Neuron (in vitro differentiated cells): ENCODE results near the gene SERPINB6.

Experiments
- H2AFZ ChIP-seq: one replicate; pipeline ENCODE4 v1.6.1; 2013; ENCODE audit warnings: low read depth, mild to moderate bottlenecking, inconsistent platforms, low read length, moderate library complexity
- H3K27me3 ChIP-seq: one replicate; pipeline ENCODE4 v1.6.1; 2013; ENCODE audit warnings: low read length; ENCODE audit not compliant: insufficient read depth
- H3K36me3 ChIP-seq: one replicate; pipeline ENCODE4 v1.6.1; 2013; ENCODE audit warnings: low read length; ENCODE audit not compliant: insufficient read depth
- H3K4me1 ChIP-seq: one replicate; pipeline ENCODE4 v1.6.1; 2013; ENCODE audit warnings: low read length; ENCODE audit not compliant: insufficient read depth
- H3K4me3 ChIP-seq: 2 replicates; pipeline ENCODE4 v1.5.1; 2013; ENCODE audit warnings: mild to moderate bottlenecking, low read length, moderate library complexity
- H3K9me3 ChIP-seq: one replicate; pipeline ENCODE4 v1.6.1; 2013; ENCODE audit warnings: low read length

Gene SERPINB6

DNA sequence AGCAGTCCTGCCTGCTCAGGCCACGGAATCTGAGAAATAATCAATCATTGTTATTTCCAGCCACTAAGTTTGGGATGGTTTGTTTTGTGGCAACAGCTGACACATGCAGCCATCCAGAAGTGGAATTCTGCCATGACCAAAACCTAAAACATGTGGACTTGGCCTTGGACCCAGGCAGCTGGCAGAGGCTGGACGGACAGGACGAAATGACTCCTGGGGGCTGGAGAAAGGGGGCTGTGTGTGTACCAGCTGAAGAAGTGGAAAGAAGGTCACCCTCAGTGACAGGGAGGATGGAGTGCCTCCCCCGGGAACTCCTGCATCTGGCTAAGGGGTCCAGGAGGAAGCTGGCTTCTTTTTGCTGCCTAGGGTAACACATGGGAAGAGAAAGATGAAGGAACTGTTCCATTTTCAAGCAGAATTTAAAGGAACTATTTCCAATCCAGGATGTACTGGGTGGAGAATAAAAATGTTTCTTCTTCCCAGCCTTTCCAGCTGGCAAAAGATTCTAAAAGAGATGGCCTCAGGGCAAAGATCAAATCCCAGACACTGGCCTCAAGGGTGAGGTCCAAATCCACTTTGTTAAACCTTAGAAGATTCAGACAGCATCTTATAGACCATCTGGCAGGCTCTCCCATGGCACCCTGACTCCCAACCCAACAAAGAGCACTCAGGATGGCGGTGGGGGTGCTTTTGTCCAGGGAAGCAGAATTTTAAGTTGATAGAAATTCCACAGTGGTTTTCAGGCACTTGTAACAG, 14.3 kb downstream of the SERPINB6 start:
- no peaks in the 10 kb centered on the region for H3K27me3 ChIP-seq
- no peak overlapping the region for H2AFZ ChIP-seq

DNA sequence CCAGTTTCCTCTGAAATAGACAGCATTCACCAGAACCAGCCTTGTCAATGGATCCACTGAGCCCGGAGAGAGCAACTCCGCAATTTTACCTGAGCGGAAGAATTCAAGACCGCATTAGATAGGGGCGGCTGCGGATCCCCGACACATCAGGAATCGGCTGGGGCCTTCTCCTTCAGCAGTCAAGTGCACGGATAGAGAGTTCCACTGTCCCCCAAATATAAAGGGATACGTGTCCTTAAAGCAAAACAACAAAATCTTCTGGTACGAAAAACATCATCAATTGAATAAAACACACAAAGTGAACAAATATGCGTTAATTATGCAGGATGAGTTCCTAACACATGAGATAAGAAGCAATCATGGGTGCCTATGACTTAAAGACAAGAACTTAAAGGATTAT, 18.3 kb downstream of the SERPINB6 start:
- Histone ChIP-seq H3K36me3 (no peaks in the 10 kb centered on the region), H3K9me3 (peaks cover 3% of the 10 kb centered on the region), H3K4me3 (no peak overlapping the region), H2AFZ (no peak overlapping the region), H3K27me3 (no peaks in the 10 kb centered on the region), H3K4me1 (peaks cover 3% of the 10 kb centered on the region)

More for the DNA sequence above, 14.3 kb downstream of the SERPINB6 start:
- peaks cover 3% of the 10 kb centered on the region for H3K9me3 ChIP-seq
- H3K36me3 ChIP-seq, result no peaks in the 10 kb centered on the region
- H3K4me1 ChIP-seq, result peaks cover 13% of the 10 kb centered on the region
- no peak overlapping the region for H3K4me3 ChIP-seq

DNA sequence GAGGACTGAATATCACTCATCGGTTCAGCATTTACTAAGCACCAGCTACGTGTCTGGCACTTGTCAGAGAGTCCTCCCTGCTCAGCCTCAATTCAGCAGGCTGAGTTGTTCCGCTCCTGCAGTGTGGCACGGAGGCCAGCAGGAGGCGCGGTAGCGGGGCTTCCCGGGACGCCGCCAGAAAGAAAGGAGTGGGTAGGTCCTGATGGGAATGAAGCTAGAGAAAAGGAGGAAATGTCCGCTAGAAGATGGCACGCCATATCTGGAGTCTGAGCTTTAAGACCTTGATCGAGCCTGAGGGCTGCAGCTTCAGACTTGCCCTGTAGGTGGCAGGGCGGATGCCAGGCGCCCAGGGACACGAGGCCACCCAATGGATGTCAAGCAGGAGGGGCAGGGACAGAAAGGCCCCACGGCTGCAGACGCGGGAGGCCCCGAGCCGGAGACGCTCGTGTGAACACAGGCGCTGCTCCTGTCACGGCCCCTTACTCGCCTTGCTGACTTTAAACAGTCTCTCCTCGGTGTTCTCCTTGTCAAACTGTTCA, 18.7 kb downstream of the SERPINB6 start:
- Histone ChIP-seq H3K36me3 (peaks cover 2% of the 10 kb centered on the region), H3K9me3 (peaks cover 3% of the 10 kb centered on the region), H3K27me3 (no peaks in the 10 kb centered on the region), H3K4me3 (no peak overlapping the region), H3K4me1 (peaks cover 3% of the 10 kb centered on the region), H2AFZ (no peak overlapping the region)

- Histone ChIP-seq H3K4me1 (no peaks in the 10 kb centered on the region), H3K36me3 (peaks cover 3% of the 10 kb centered on the region), H3K27me3 (no peaks in the 10 kb centered on the region), H2AFZ (no peak overlapping the region), H3K9me3 (peaks cover 3% of the 10 kb centered on the region), H3K4me3 (no peak overlapping the region)
These were observed 19.6 kb downstream of the SERPINB6 start for GRCh38 chr6:2951728-2952127.

DNA sequence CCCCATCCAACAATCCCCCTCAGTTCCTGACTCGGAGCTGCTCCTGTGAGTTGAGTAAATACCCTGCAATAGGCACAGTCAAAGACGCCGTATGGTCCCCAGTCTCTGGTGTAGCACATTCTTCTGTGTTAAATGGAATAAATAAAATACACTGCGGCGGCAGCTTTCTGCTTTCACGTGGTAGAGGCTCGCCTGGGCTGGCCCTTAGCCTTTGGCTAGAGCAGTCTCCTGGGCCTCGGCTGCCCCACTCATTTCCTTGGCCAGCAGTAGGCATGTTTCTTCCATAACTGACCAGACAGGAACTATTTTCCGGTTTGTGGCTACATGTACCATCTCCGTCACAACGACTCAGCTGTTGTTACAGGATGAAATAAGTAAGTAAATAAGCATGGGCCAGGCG, 20.7 kb downstream of the SERPINB6 start:
- Histone ChIP-seq H3K27me3 (no peaks in the 10 kb centered on the region), H3K4me3 (no peak overlapping the region), H3K36me3 (peaks cover 3% of the 10 kb centered on the region), H3K9me3 (peaks cover 3% of the 10 kb centered on the region), H3K4me1 (no peaks in the 10 kb centered on the region), H2AFZ (no peak overlapping the region)

DNA sequence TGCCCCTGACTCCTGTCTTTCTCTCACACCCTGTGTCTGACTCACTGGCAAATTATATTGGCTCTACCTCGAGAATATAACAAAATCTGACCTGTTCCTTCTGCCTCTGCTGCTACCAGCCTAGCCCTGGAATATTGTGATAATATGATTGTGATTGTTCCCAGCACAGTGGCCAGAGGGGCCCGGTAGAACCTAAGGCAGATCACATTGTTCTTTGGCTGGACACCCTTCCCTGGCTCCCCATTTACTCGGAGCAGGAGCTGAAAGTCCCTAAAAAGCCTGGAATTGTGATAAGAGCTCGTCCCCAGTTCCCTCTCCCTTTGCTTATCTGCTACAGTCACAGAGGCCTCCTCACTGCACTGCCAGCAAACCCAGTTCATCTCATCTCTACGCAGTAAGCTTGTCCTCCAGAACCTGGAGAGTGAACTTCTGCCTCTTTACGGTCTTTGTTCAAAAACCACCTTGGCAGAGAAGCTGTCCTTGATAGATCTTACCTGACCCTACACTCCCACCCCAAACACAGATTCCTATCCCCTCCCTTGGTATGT, 21.8 kb downstream of the SERPINB6 start:
- H2AFZ ChIP-seq, result no peak overlapping the region
- no peaks in the 10 kb centered on the region for H3K4me1 ChIP-seq
- peaks cover 3% of the 10 kb centered on the region for H3K9me3 ChIP-seq
- H3K27me3 ChIP-seq, result no peaks in the 10 kb centered on the region
- no peak overlapping the region for H3K4me3 ChIP-seq
- H3K36me3 ChIP-seq, result peaks cover 3% of the 10 kb centered on the region

DNA sequence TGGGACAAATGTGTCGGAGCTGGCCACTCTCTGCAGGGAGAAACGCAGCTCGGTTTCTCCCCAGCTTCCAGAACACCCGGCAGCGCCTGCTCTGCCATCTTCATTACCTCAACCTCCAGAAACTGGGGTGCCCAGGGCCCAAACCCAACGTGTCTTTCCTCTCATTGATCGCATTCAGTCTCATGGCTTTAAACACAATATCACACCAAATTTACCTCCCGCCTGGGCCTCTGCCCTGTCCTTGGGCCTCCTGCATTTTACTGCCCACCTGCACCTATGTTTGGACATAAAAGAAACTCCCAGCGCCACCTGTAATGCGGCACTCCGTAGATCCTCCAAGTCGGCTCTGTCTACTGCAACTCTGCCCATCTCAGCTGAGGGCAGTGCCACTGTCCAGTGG, 22.2 kb downstream of the SERPINB6 start:
- Histone ChIP-seq H3K4me1 (no peaks in the 10 kb centered on the region), H3K4me3 (no peak overlapping the region), H3K36me3 (peaks cover 3% of the 10 kb centered on the region), H3K9me3 (peaks cover 3% of the 10 kb centered on the region), H2AFZ (no peak overlapping the region), H3K27me3 (no peaks in the 10 kb centered on the region)

DNA sequence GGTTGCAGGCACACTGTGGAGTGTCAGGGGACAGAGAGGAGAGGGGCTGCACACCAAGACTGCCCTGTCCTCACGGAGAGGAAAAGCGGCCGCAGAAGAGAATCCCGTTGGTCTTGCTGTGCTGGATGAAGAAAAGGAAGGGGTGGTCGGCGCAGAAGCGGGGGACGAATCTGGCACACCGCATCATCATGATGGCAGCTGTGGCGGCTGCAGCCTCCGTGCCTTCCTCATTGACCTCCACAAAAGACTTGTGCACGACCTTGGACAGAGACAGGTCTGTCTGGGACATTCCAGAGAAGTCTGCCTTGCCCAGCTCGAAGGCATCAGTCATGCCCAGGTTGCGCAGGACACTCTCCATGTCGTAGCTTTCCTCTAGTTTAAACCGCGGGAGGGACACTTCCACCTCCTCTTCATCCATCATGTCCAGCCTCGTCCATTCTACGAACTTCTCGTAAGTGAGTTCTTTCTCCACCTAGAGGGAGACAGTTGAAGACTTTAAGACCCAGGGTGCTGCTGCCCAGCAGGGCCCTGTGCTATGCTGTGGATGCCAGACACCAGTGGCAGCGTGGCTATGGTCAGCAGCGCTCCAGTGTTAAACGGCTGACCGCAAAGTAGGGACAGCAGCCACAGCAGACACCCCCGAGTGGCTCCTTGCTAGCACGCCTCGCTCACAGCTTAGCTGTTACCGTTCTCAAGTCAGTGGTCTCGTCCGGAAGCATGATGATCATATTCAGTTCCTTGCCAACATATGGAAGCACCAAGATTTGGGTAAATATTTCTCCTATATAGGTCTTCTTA, 22.9 kb downstream of the SERPINB6 start:
- H3K9me3 ChIP-seq, result peaks cover 3% of the 10 kb centered on the region
- H3K4me1 ChIP-seq, result no peaks in the 10 kb centered on the region
- no peak overlapping the region for H3K4me3 ChIP-seq
- H2AFZ ChIP-seq, result no peak overlapping the region
- H3K36me3 ChIP-seq, result peaks cover 3% of the 10 kb centered on the region
- H3K27me3 ChIP-seq, result no peaks in the 10 kb centered on the region

- H3K27me3 ChIP-seq, result no peaks in the 10 kb centered on the region
- H3K36me3 ChIP-seq, result peaks cover 3% of the 10 kb centered on the region
- no peak overlapping the region for H3K4me3 ChIP-seq
- no peaks in the 10 kb centered on the region for H3K9me3 ChIP-seq
- H3K4me1 ChIP-seq, result no peaks in the 10 kb centered on the region
- no peak overlapping the region for H2AFZ ChIP-seq
These were observed 23.9 kb downstream of the SERPINB6 start for GRCh38 chr6:2947445-2947844.

DNA sequence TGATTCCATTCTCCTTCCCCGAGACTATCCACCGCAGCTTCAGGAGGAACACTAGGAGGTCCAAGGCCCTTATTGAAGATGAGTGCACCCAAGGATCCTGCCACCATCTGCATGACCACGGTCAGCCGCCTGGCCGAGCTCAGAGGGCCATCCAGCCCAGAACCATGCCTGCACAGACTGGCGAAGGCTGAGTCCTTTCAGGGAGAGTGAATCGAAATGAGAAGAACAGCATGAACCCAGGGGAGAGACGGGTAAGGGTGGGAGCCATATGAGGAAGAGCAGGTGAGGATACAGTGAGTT, 26.3 kb downstream of the SERPINB6 start:
- Histone ChIP-seq H3K4me3 (no peak overlapping the region), H3K27me3 (no peaks in the 10 kb centered on the region), H2AFZ (no peak overlapping the region), H3K36me3 (peaks cover 3% of the 10 kb centered on the region), H3K4me1 (no peaks in the 10 kb centered on the region), H3K9me3 (no peaks in the 10 kb centered on the region)

GRCh38 chr6:2944405-2945152, 26.8 kb downstream of the SERPINB6 start:
- no peaks in the 10 kb centered on the region for H3K9me3 ChIP-seq
- no peak overlapping the region for H2AFZ ChIP-seq

GRCh38 chr6:2943564-2943955, 27.8 kb downstream of the SERPINB6 start:
- Histone ChIP-seq H3K27me3 (no peaks in the 10 kb centered on the region), H3K4me3 (no peak overlapping the region), H3K9me3 (no peaks in the 10 kb centered on the region), H3K4me1 (no peaks in the 10 kb centered on the region), H3K36me3 (peaks cover 3% of the 10 kb centered on the region), H2AFZ (no peak overlapping the region)

More at GRCh38 chr6:2944405-2945152, 26.8 kb downstream of the SERPINB6 start:
- Histone ChIP-seq H3K4me1 (no peaks in the 10 kb centered on the region), H3K4me3 (no peak overlapping the region), H3K36me3 (peaks cover 3% of the 10 kb centered on the region), H3K27me3 (no peaks in the 10 kb centered on the region)
